ENCODE data around the gene HELZ.
"Not testable (repeated sequence)": the region's sequence is repeated elsewhere in the genome, so short reads cannot be mapped to it uniquely, and the experiment has no call there.

Gene HELZ

GRCh38 chr17:67105213-67105612 lies 139.8 kb downstream of the HELZ start:
- TF ChIP-seq CTCF (IDR thresholded peaks at IDR 0.05; ENCODE audit: low read length, missing control alignments), result no peak
- peak; percentile 68 for DNase-seq (ENCODE audit: low read depth)
- no peak overlapping the region for H3K4me3 ChIP-seq (replicated peaks; ENCODE audit: low read depth, low read length)

GRCh38 chr17:67104641-67105040 lies 140.4 kb downstream of the HELZ start:
- H3K4me3 ChIP-seq (replicated peaks; ENCODE audit: low read depth, low read length); DNase-seq (ENCODE audit: low read depth): not testable (repeated sequence)

GRCh38 chr17:67098006-67098405 lies 147.0 kb downstream of the HELZ start:
- no peak overlapping the region for H3K4me3 ChIP-seq (replicated peaks; ENCODE audit: low read depth, low read length)
- DNase-seq (ENCODE audit: low read depth), result no peak
- TF ChIP-seq CTCF (IDR thresholded peaks at IDR 0.05; ENCODE audit: low read length, missing control alignments), result no peak

GRCh38 chr17:67096609-67097008 lies 148.4 kb downstream of the HELZ start:
- DNase-seq (ENCODE audit: low read depth), result no peak

GRCh38 chr17:67095803-67096202 lies 149.2 kb downstream of the HELZ start:
- TF ChIP-seq CTCF (IDR thresholded peaks at IDR 0.05; ENCODE audit: low read length, missing control alignments), result no peak
- peak; percentile 57 for DNase-seq (ENCODE audit: low read depth)
- H3K4me3 ChIP-seq (replicated peaks; ENCODE audit: low read depth, low read length), result no peak overlapping the region

More at GRCh38 chr17:67096609-67097008, 148.4 kb downstream of the HELZ start:
- no peak for TF ChIP-seq CTCF (IDR thresholded peaks at IDR 0.05; ENCODE audit: low read length, missing control alignments)
- no peak overlapping the region for H3K4me3 ChIP-seq (replicated peaks; ENCODE audit: low read depth, low read length)

- H3K4me3 ChIP-seq (replicated peaks; ENCODE audit: low read depth, low read length), result not testable (repeated sequence)
- DNase-seq (ENCODE audit: low read depth), result peak; percentile 88
Observed at GRCh38 chr17:67095291-67095690, 149.7 kb downstream of the HELZ start.

GRCh38 chr17:67093348-67093747 lies 151.6 kb downstream of the HELZ start:
- peak; percentile 42 for DNase-seq (ENCODE audit: low read depth)
- TF ChIP-seq CTCF (IDR thresholded peaks at IDR 0.05; ENCODE audit: low read length, missing control alignments), result no peak
- no peak overlapping the region for H3K4me3 ChIP-seq (replicated peaks; ENCODE audit: low read depth, low read length)

GRCh38 chr17:67092710-67093109 lies 152.3 kb downstream of the HELZ start:
- not testable (repeated sequence) for DNase-seq (ENCODE audit: low read depth); H3K4me3 ChIP-seq (replicated peaks; ENCODE audit: low read depth, low read length)

GRCh38 chr17:67092291-67092690 lies 152.7 kb downstream of the HELZ start:
- H3K4me3 ChIP-seq (replicated peaks; ENCODE audit: low read depth, low read length), result no peak overlapping the region
- TF ChIP-seq CTCF (IDR thresholded peaks at IDR 0.05; ENCODE audit: low read length, missing control alignments), result no peak
- no peak for DNase-seq (ENCODE audit: low read depth)

Measured in fibroblast of pulmonary artery (primary cell).